Panc1 (cell line): ENCODE measurements around the gene MLX. TPM values are rescaled to one million over a fixed set of nuclear protein-coding genes. Genes with fewer than 3 reads are reported as not detected.

Experiments
- ATAC-seq: fragments of 200-7000 bp; cut with Tn5 transposase; 2 replicates; pipeline ENCODE4 v1.9.1; 2020; ENCODE audit warnings: mild to moderate bottlenecking, moderate library complexity
- BruUV-seq: library from RNA; stranded (reverse); fragments of 400-500 nt; replicated peaks from 2 replicates; lab custom pipeline; 2021; lab: Mats Ljungman, UMichigan
- CTCF ChIA-PET: fragments of 300-600 bp; sonication (Branson Sonifier 250); formaldehyde crosslinking; loops from one replicate; lab custom pipeline; 2022; ENCODE audit warnings: antibody characterized with exemption; lab: Charles Lee
- POLR2A ChIA-PET: fragments of 300-600 bp; sonication (Branson Sonifier 250); formaldehyde crosslinking; loops from one replicate; lab custom pipeline; 2022; ENCODE audit warnings: antibody characterized with exemption; lab: Charles Lee
- DNase-seq: peaks from one replicate; pipeline ENCODE4 v3.0.0-alpha.2; 2010; ENCODE audit warnings: low read depth, low spot score
- H3K27ac ChIP-seq: 2 replicates; pipeline ENCODE4 v1.5.1; 2011; ENCODE audit warnings: mild to moderate bottlenecking, low read length, inconsistent platforms
- H3K27me3 ChIP-seq: fragments of 200-500 bp; sonication (Bioruptor generic); 2 replicates; pipeline ENCODE4 v1.6.0; 2014; ENCODE audit warnings: low read length, inconsistent platforms; ENCODE audit not compliant: control insufficient read depth, insufficient read depth
- H3K36me3 ChIP-seq: fragments of 200-500 bp; sonication (Bioruptor generic); 2 replicates; pipeline ENCODE4 v1.5.1; 2014; ENCODE audit warnings: inconsistent platforms, mild to moderate bottlenecking, low read length, moderate library complexity; ENCODE audit not compliant: control insufficient read depth, insufficient read depth
- H3K4me1 ChIP-seq: 2 replicates; pipeline ENCODE4 v1.5.1; 2011; ENCODE audit warnings: inconsistent platforms, mild to moderate bottlenecking, low read length, moderate library complexity; ENCODE audit not compliant: control insufficient read depth, insufficient read depth
- H3K4me3 ChIP-seq, 2 experiments: 2 replicates each; pipeline ENCODE4 v1.5.1; 2011 to 2012; ENCODE audit warnings: low read depth in 2 of 2, low read length in 2 of 2, mild to moderate bottlenecking in 2 of 2, inconsistent platforms in 1 of 2, moderate library complexity in 1 of 2
- H3K9me3 ChIP-seq: fragments of 200-500 bp; sonication (Bioruptor generic); 2 replicates; pipeline ENCODE4 v1.5.1; 2014; ENCODE audit warnings: low read depth, mild to moderate bottlenecking, inconsistent platforms, low read length, moderate library complexity; ENCODE audit not compliant: control insufficient read depth, insufficient read depth
- POLR2AphosphoS5 ChIP-seq: IDR thresholded peaks from 2 replicates; pipeline ENCODE4 v1.6.1; 2012; ENCODE audit warnings: mild to moderate bottlenecking, low read depth, low read length, moderate library complexity
- SIN3A ChIP-seq: IDR thresholded peaks from 2 replicates; pipeline ENCODE4 v1.6.1; 2012; ENCODE audit warnings: low read depth, mild to moderate bottlenecking, low read length, moderate library complexity, borderline replicate concordance; ENCODE audit not compliant: insufficient read depth
- TCF7L2 ChIP-seq: IDR thresholded peaks from 2 replicates; pipeline ENCODE4 v1.6.1; 2011; ENCODE audit warnings: mild to moderate bottlenecking, low read depth, low read length, inconsistent platforms
- in situ Hi-C: cut with HindIII; loops from 2 replicates; pipeline ENCODE4 v1.10.0; 2016; ENCODE audit warnings: low sequenced_read_pairs, low pct_unique_long_range_greater_than_20kb
- intact Hi-C: fragments of 100-400 bp; cut with micrococcal nuclease; formaldehyde crosslinking; loops from one replicate; pipeline ENCODE4 v1.10.0; 2022; ENCODE audit not compliant: unreplicated experiment
- total RNA-seq: library from RNA; stranded (reverse); gene quantifications from one replicate; pipeline ENCODE4 v1.2.1, GENCODE V29; 2021; ENCODE audit not compliant: unreplicated experiment
- TF ChIP-seq, protein P1 (sequence below): fragments of 450-650 bp; IDR thresholded peaks from 2 replicates; pipeline ENCODE4 v1.5.1; 2017; ENCODE audit warnings: mild to moderate bottlenecking
- TF ChIP-seq, protein P2 (sequence below), 2 experiments: IDR thresholded peaks; 2 replicates each; pipeline ENCODE4 v1.6.1; 2011 to 2012; ENCODE audit warnings: low read depth in 2 of 2, control low read depth in 1 of 2, low read length in 1 of 2, mild to moderate bottlenecking in 1 of 2, moderate library complexity in 1 of 2; ENCODE audit not compliant: insufficient read depth in 1 of 2

The MLX gene
- total RNA-seq, 1 experiment from 2014 or later: 35.8 TPM

DNA sequence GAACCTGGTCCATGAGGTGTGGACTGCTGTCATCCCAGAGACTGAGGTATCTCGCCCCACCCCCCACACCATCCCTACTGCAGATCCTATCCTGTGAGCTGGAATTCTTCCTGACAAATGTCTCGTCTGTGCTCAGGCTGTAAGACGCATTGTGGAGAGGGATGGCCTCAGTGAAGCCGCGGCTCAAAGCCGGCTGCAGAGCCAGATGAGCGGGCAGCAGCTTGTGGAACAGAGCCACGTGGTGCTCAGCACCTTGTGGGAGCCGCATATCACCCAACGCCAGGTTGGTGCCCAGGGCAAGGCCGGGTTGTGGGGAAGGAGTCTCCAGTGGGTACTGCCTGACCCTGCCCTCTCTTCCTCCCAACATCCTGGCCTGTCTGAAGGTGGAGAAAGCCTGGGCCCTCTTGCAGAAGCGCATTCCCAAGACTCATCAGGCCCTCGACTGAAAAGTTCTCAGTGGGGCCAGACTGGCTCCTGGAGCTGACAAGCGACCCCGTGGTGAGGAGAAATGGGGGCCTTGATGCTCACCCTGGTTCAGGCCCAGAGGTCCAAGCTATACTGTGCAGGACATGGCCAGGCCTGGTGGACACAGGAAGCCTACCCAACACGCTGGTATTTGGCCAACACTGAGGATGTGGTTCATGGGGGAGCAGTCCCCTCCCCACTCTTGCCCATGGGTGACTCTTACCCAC is 1.2 kb upstream of the MLX start:
- intact Hi-C loops: no loop called here

DNA sequence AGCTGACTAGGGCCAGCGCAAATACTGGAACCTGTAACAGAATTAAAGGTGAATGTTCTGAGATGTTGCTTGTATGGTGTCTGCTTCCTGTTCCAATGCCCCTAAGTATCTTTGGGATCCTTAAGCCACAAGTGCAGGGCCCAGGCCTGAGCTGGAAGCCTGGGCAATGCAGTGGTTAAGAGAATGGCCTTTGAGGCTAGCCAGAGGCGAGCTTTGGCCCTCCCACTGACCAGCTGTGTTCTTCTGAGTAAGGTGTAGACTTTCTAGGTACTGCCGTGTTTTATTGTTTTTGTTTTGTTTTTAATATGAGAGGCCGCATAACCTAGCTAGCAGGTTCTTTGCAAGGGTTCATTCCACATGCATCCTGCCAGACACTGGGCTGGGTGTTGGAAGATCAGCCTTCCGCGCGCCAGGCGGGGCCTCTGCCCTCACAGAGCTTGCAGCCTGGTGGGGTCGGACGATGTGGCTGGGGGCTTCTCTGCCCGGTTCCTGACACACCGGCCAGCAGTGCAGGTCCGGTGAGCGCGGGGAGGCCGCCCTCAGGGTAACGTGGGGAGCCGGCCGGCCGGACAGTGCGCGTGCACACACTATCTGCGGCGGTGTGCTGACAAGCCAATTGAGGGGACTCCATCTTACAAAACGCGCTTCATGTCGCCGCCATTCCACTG is 551 bp upstream of the MLX start:
- H3K36me3 ChIP-seq: peaks cover 7% of the 10 kb centered on the region
- in situ Hi-C loops (no loop called here), intact Hi-C loops (no loop called here)
- TF ChIP-seq TCF7L2 (no peak), POLR2AphosphoS5 (no peak)
- TF ChIP-seq, protein P1, sequence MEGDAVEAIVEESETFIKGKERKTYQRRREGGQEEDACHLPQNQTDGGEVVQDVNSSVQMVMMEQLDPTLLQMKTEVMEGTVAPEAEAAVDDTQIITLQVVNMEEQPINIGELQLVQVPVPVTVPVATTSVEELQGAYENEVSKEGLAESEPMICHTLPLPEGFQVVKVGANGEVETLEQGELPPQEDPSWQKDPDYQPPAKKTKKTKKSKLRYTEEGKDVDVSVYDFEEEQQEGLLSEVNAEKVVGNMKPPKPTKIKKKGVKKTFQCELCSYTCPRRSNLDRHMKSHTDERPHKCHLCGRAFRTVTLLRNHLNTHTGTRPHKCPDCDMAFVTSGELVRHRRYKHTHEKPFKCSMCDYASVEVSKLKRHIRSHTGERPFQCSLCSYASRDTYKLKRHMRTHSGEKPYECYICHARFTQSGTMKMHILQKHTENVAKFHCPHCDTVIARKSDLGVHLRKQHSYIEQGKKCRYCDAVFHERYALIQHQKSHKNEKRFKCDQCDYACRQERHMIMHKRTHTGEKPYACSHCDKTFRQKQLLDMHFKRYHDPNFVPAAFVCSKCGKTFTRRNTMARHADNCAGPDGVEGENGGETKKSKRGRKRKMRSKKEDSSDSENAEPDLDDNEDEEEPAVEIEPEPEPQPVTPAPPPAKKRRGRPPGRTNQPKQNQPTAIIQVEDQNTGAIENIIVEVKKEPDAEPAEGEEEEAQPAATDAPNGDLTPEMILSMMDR: no peak
- TF ChIP-seq, protein P2, sequence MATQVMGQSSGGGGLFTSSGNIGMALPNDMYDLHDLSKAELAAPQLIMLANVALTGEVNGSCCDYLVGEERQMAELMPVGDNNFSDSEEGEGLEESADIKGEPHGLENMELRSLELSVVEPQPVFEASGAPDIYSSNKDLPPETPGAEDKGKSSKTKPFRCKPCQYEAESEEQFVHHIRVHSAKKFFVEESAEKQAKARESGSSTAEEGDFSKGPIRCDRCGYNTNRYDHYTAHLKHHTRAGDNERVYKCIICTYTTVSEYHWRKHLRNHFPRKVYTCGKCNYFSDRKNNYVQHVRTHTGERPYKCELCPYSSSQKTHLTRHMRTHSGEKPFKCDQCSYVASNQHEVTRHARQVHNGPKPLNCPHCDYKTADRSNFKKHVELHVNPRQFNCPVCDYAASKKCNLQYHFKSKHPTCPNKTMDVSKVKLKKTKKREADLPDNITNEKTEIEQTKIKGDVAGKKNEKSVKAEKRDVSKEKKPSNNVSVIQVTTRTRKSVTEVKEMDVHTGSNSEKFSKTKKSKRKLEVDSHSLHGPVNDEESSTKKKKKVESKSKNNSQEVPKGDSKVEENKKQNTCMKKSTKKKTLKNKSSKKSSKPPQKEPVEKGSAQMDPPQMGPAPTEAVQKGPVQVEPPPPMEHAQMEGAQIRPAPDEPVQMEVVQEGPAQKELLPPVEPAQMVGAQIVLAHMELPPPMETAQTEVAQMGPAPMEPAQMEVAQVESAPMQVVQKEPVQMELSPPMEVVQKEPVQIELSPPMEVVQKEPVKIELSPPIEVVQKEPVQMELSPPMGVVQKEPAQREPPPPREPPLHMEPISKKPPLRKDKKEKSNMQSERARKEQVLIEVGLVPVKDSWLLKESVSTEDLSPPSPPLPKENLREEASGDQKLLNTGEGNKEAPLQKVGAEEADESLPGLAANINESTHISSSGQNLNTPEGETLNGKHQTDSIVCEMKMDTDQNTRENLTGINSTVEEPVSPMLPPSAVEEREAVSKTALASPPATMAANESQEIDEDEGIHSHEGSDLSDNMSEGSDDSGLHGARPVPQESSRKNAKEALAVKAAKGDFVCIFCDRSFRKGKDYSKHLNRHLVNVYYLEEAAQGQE (IDR thresholded peaks at IDR 0.05; ENCODE audit: insufficient read depth in 1 of 2, low read depth in 2 of 2, low read length in 1 of 2): no peak
- H3K27me3 ChIP-seq: no peaks in the 10 kb centered on the region
- peak overlapping the region; percentile 81 for H3K27ac ChIP-seq
- DNase-seq: no peak
- BruUV-seq: no TSS peak
- no peaks in the 10 kb centered on the region for H3K9me3 ChIP-seq
- POLR2A ChIA-PET: no interaction called here
- H3K4me1 ChIP-seq: peaks cover 29% of the 10 kb centered on the region
- ATAC-seq: peak; percentile 24
- CTCF ChIA-PET: no interaction called here
- peak overlapping the region; percentile 20 to 72; a peak in 3 of 4 replicates for H3K4me3 ChIP-seq

More for the DNA sequence above, 1.2 kb upstream of the MLX start:
- peak overlapping the region; percentile 81 for H3K27ac ChIP-seq
- H3K4me1 ChIP-seq: peaks cover 28% of the 10 kb centered on the region
- ChIA-PET CTCF (interaction anchor here (0.7 kb wide), 1 partner anchor 17 kb away, joined by 3 read pairs; no protein-coding TSS in a partner anchor), POLR2A (interaction anchor here (0.7 kb wide), 1 partner anchor 12 kb away, joined by 3 read pairs; the partner anchor contains the start of gene PSMC3IP)
- no peaks in the 10 kb centered on the region for H3K27me3 ChIP-seq
- TF ChIP-seq, protein P2 (IDR thresholded peaks at IDR 0.05; ENCODE audit: insufficient read depth in 1 of 2, low read depth in 2 of 2, low read length in 1 of 2): no peak
- TF ChIP-seq, protein P1: no peak
- TF ChIP-seq POLR2AphosphoS5 (no peak), SIN3A (no peak), TCF7L2 (no peak)
- peaks cover 7% of the 10 kb centered on the region for H3K36me3 ChIP-seq
- ATAC-seq: no peak
- no TSS peak for BruUV-seq
- in situ Hi-C loops: no loop called here
- no peak for DNase-seq
- no peaks in the 10 kb centered on the region for H3K9me3 ChIP-seq
- no peak overlapping the region for H3K4me3 ChIP-seq
